MM.1S (cell line): Measurements from ENCODE around the gene C20orf173.

Experiments used
- DNase-seq: peaks from one replicate; pipeline ENCODE4 v3.0.0-alpha.2; 2015
- H2AFZ ChIP-seq: fragments of 300-600 bp; sonication (generic); 2 replicates; pipeline ENCODE4 v1.6.0; 2016; ENCODE audit warnings: antibody characterized with exemption, low read length
- H3F3A ChIP-seq: fragments of 300-600 bp; sonication (generic); 2 replicates; pipeline ENCODE4 v1.6.1; 2016; ENCODE audit warnings: mild to moderate bottlenecking, antibody characterized with exemption, low read length, moderate library complexity, mixed read lengths; ENCODE audit not compliant: insufficient read depth
- H3K27ac ChIP-seq: fragments of 300-600 bp; sonication (generic); 2 replicates; pipeline ENCODE4 v1.5.1; 2016; ENCODE audit warnings: mild to moderate bottlenecking, low read length
- H3K27me3 ChIP-seq: fragments of 300-600 bp; sonication (generic); replicated peaks from 2 replicates; pipeline ENCODE4 v1.6.0; 2016; ENCODE audit warnings: low read length; ENCODE audit not compliant: insufficient read depth
- H3K36me3 ChIP-seq: fragments of 300-600 bp; sonication (generic); replicated peaks from 2 replicates; pipeline ENCODE4 v1.6.1; 2016; ENCODE audit warnings: mild to moderate bottlenecking, low read length, mixed read lengths; ENCODE audit not compliant: insufficient read depth
- H3K4me1 ChIP-seq: fragments of 300-600 bp; sonication (generic); 2 replicates; pipeline ENCODE4 v1.6.1; 2016; ENCODE audit warnings: low read length, mixed read lengths
- H3K4me2 ChIP-seq: fragments of 300-600 bp; sonication (generic); 2 replicates; pipeline ENCODE4 v1.6.0; 2016; ENCODE audit warnings: low read depth, low read length
- H3K4me3 ChIP-seq: fragments of 300-600 bp; sonication (generic); 2 replicates; pipeline ENCODE4 v1.5.1; 2016; ENCODE audit warnings: low read length, mixed read lengths
- H3K79me2 ChIP-seq: fragments of 300-600 bp; sonication (generic); 2 replicates; pipeline ENCODE4 v1.6.1; 2016; ENCODE audit warnings: mixed run types, low read length, mixed read lengths
- H3K9ac ChIP-seq: fragments of 300-600 bp; sonication (generic); 2 replicates; pipeline ENCODE4 v1.6.1; 2016; ENCODE audit warnings: low read length, mixed read lengths
- H3K9me2 ChIP-seq: fragments of 300-600 bp; sonication (generic); replicated peaks from 2 replicates; pipeline ENCODE4 v1.6.1; 2016; ENCODE audit warnings: mild to moderate bottlenecking, low read length, mixed read lengths; ENCODE audit not compliant: insufficient read depth
- H3K9me3 ChIP-seq: fragments of 300-600 bp; sonication (generic); replicated peaks from 2 replicates; pipeline ENCODE4 v1.6.1; 2016; ENCODE audit warnings: mild to moderate bottlenecking, low read length, mixed read lengths; ENCODE audit not compliant: insufficient read depth
- H4K20me1 ChIP-seq: fragments of 300-600 bp; sonication (generic); 2 replicates; pipeline ENCODE4 v1.6.1; 2016; ENCODE audit warnings: mild to moderate bottlenecking, low read length, moderate library complexity, mixed read lengths; ENCODE audit not compliant: insufficient read depth
- CTCF ChIP-seq: fragments of 300-600 bp; sonication (generic); IDR thresholded peaks from 2 replicates; pipeline ENCODE4 v1.5.1; 2016; ENCODE audit warnings: antibody characterized with exemption, low read length, mixed read lengths
- EZH2 ChIP-seq: fragments of 300-600 bp; sonication (generic); optimal IDR thresholded peaks from 2 replicates; pipeline ENCODE3; 2017; ENCODE audit warnings: low read depth, mild to moderate bottlenecking, antibody characterized with exemption, low read length, mixed read lengths
- EZH2phosphoT487 ChIP-seq: fragments of 300-600 bp; sonication (generic); IDR thresholded peaks from 2 replicates; pipeline ENCODE4 v1.6.1; 2018; ENCODE audit warnings: antibody characterized with exemption, low read length

The C20orf173 gene

GRCh38 chr20:35541118-35541782 is 11.8 kb upstream of the C20orf173 start:
- H3K9me3 ChIP-seq, result no peaks in the 10 kb centered on the region
- peak overlapping the region; percentile 90 for H3K4me3 ChIP-seq
- no peaks in the 10 kb centered on the region for H3F3A ChIP-seq
- H3K9ac ChIP-seq, result peak overlapping the region; percentile 13; the same call in 1 of the 2 replicates
- no peaks in the 10 kb centered on the region for H3K36me3 ChIP-seq
- TF ChIP-seq EZH2, result no peak
- no peak for TF ChIP-seq CTCF
- no peak for TF ChIP-seq EZH2phosphoT487
- peaks cover 4% of the 10 kb centered on the region; the same call in 1 of the 2 replicates for H3K4me1 ChIP-seq
- H4K20me1 ChIP-seq, result no peaks in the 10 kb centered on the region
- DNase-seq, result no peak
- H2AFZ ChIP-seq, result peak overlapping the region; percentile 55
- peak overlapping the region; percentile 88 for H3K4me2 ChIP-seq
- H3K27ac ChIP-seq, result no peak overlapping the region
- H3K27me3 ChIP-seq, result no peaks in the 10 kb centered on the region
- peaks cover 5% of the 10 kb centered on the region; the same call in 1 of the 2 replicates for H3K79me2 ChIP-seq
- H3K9me2 ChIP-seq, result no peaks in the 10 kb centered on the region

GRCh38 chr20:35539756-35540212 is 10.3 kb upstream of the C20orf173 start:
- H3K9me2 ChIP-seq, result no peaks in the 10 kb centered on the region
- peaks cover 5% of the 10 kb centered on the region; the same call in 1 of the 2 replicates for H3K79me2 ChIP-seq
- H3K4me1 ChIP-seq, result peaks cover 4% of the 10 kb centered on the region; the same call in 1 of the 2 replicates
- no peaks in the 10 kb centered on the region for H3F3A ChIP-seq
- no peaks in the 10 kb centered on the region for H4K20me1 ChIP-seq
- H3K27ac ChIP-seq, result no peak overlapping the region
- H3K9ac ChIP-seq, result no peak overlapping the region
- no peak overlapping the region for H3K4me3 ChIP-seq
- no peak for TF ChIP-seq CTCF
- TF ChIP-seq EZH2phosphoT487, result no peak
- no peak for TF ChIP-seq EZH2
- H3K4me2 ChIP-seq, result no peak overlapping the region
- no peaks in the 10 kb centered on the region for H3K9me3 ChIP-seq
- H2AFZ ChIP-seq, result no peak overlapping the region
- DNase-seq, result no peak
- H3K36me3 ChIP-seq, result no peaks in the 10 kb centered on the region
- no peaks in the 10 kb centered on the region for H3K27me3 ChIP-seq

GRCh38 chr20:35527122-35527769 is 2.2 kb downstream of the C20orf173 start:
- no peaks in the 10 kb centered on the region for H4K20me1 ChIP-seq
- no peaks in the 10 kb centered on the region for H3K27me3 ChIP-seq
- H3K9me3 ChIP-seq, result no peaks in the 10 kb centered on the region
- H2AFZ ChIP-seq, result no peak overlapping the region
- no peaks in the 10 kb centered on the region for H3K36me3 ChIP-seq
- H3K27ac ChIP-seq, result no peak overlapping the region
- H3K9me2 ChIP-seq, result no peaks in the 10 kb centered on the region
- no peaks in the 10 kb centered on the region for H3K4me1 ChIP-seq
- H3K4me2 ChIP-seq, result no peak overlapping the region
- no peaks in the 10 kb centered on the region for H3K79me2 ChIP-seq
- no peaks in the 10 kb centered on the region for H3F3A ChIP-seq
- no peak for DNase-seq
- no peak overlapping the region for H3K9ac ChIP-seq
- H3K4me3 ChIP-seq, result no peak overlapping the region
- no peak for TF ChIP-seq CTCF
- TF ChIP-seq EZH2, result no peak
- TF ChIP-seq EZH2phosphoT487, result no peak
